A549 (cell line): ENCODE measurements around the gene SMC6. TPM values are rescaled to one million over a fixed set of nuclear protein-coding genes. Genes with fewer than 3 reads are reported as not detected.
A peak's percentile ranks its signal among the peaks of the same experiment; 100 is the strongest.

Experiments
- ATAC-seq, 2 experiments: fragments of 200-7000 bp in 1 of 2; fragments of >200 bp in 1 of 2; cut with Nextera tagmentation in 1 of 2; cut with Tn5 transposase in 1 of 2; 3 replicates each; pipeline versions ENCODE4 v1.8.0 to v1.9.1; 2018 to 2020; ENCODE audit warnings: mild to moderate bottlenecking in 1 of 2, moderate library complexity in 1 of 2
- CTCF ChIA-PET: fragments of 300-600 bp; sonication (Branson Sonifier 250); formaldehyde crosslinking; extraction: SDS; loops from one replicate; lab custom pipeline; 2021; ENCODE audit warnings: antibody characterized with exemption, inconsistent platforms; lab: Yijun Ruan, JAX
- POLR2A ChIA-PET: fragments of 350-600 bp; formaldehyde crosslinking; extraction: SDS; loops from one replicate; lab custom pipeline; 2021; ENCODE audit warnings: antibody characterized with exemption, inconsistent platforms; lab: Yijun Ruan, JAX
- DNase-seq, 2 experiments: peaks; one replicate each; pipeline versions ENCODE4 v3.0.0 to v3.0.0-alpha.2; 2011 to 2016; ENCODE audit warnings: low read depth in 1 of 2, low spot score in 1 of 2
- FAIRE-seq: peaks from 2 replicates; lab custom pipeline; 2011; peaks lifted over from hg19 to GRCh38; lab: Jason Lieb, UNC
- H3K27ac ChIP-seq, 2 experiments: fragments of >200 bp; sonication (Bioruptor Twin); formaldehyde crosslinking; 3 replicates each; pipeline ENCODE4 v1.5.1; 2016 to 2017
- H3K4me1 ChIP-seq: fragments of >200 bp; sonication (Bioruptor Twin); formaldehyde crosslinking; 3 replicates; pipeline ENCODE4 v1.6.1; 2016
- H3K4me2 ChIP-seq: fragments of >200 bp; sonication (Bioruptor Twin); formaldehyde crosslinking; 3 replicates; pipeline ENCODE4 v1.6.1; 2016
- H3K4me3 ChIP-seq: fragments of >200 bp; sonication (Bioruptor Twin); formaldehyde crosslinking; 3 replicates; pipeline ENCODE4 v1.5.1; 2016
- H3K9me3 ChIP-seq: fragments of >200 bp; sonication (Bioruptor Twin); formaldehyde crosslinking; 3 replicates; pipeline ENCODE4 v1.6.1; 2016
- BHLHE40 ChIP-seq: IDR thresholded peaks from 2 replicates; pipeline ENCODE4 v1.6.1; 2012; ENCODE audit warnings: low read depth, low read length, inconsistent platforms
- CEBPB ChIP-seq, 2 experiments: fragments of >200 bp in 1 of 2; sonication (Bioruptor Twin) in 1 of 2; formaldehyde crosslinking in 1 of 2; IDR thresholded peaks; 2 replicates each; pipeline ENCODE4 v1.6.1; 2012 to 2016
- EP300 ChIP-seq, 2 experiments: fragments of >200 bp; sonication (Bioruptor Twin); formaldehyde crosslinking; IDR thresholded peaks; 2 replicates in 1 of 2; 3 replicates in 1 of 2; pipeline ENCODE4 v1.6.1; 2016 to 2017
- ESRRA ChIP-seq: fragments of 150-350 bp; IDR thresholded peaks from 2 replicates; pipeline ENCODE4 v1.6.1; 2014; ENCODE audit warnings: mild to moderate bottlenecking, low read length, borderline replicate concordance
- GATA3 ChIP-seq: IDR thresholded peaks from 2 replicates; pipeline ENCODE4 v1.6.1; 2012; ENCODE audit warnings: borderline replicate concordance
- HEYL ChIP-seq: fragments of 250-450 bp; sonication (Bioruptor Pico); IDR thresholded peaks from 2 replicates; pipeline ENCODE4 v1.8.0; 2021; ENCODE audit warnings: mild to moderate bottlenecking, moderate library complexity
- HOXB5 ChIP-seq: fragments of 250-450 bp; sonication (Bioruptor Pico); IDR thresholded peaks from 2 replicates; pipeline ENCODE4 v1.5.0; 2020; ENCODE audit warnings: mild to moderate bottlenecking, moderate library complexity
- JUNB ChIP-seq: fragments of >200 bp; sonication (Bioruptor Twin); formaldehyde crosslinking; IDR thresholded peaks from 2 replicates; pipeline ENCODE4 v1.6.1; 2016
- MYC ChIP-seq: IDR thresholded peaks from 2 replicates; pipeline ENCODE4 v1.6.1; 2012; ENCODE audit warnings: mild to moderate bottlenecking, inconsistent platforms, low read length, improper control_type of control experiment, borderline replicate concordance
- NFE2L2 ChIP-seq: fragments of 150-350 bp; conservative IDR thresholded peaks from 2 replicates; pipeline ENCODE4 v1.6.1; 2014; ENCODE audit warnings: low read length
- NPAS2 ChIP-seq: fragments of 250-450 bp; sonication (Bioruptor Pico); IDR thresholded peaks from 2 replicates; pipeline ENCODE4 v1.8.0; 2022; ENCODE audit warnings: mild to moderate bottlenecking, moderate library complexity, borderline replicate concordance
- POLR2A ChIP-seq: IDR thresholded peaks from 2 replicates; pipeline ENCODE4 v1.6.1; 2012; ENCODE audit warnings: mild to moderate bottlenecking, low read length
- RAD21 ChIP-seq, 2 experiments: fragments of >200 bp in 1 of 2; sonication (Bioruptor Twin) in 1 of 2; formaldehyde crosslinking in 1 of 2; IDR thresholded peaks in 1 of 2; conservative IDR thresholded peaks in 1 of 2; 2 replicates in 1 of 2; 3 replicates in 1 of 2; pipeline ENCODE4 v1.6.1; 2012 to 2018; ENCODE audit warnings: inconsistent platforms in 1 of 2
- RARB ChIP-seq: fragments of 250-450 bp; sonication (Bioruptor Pico); IDR thresholded peaks from 2 replicates; pipeline ENCODE4 v1.8.0; 2021; ENCODE audit warnings: mild to moderate bottlenecking, moderate library complexity
- RFX5 ChIP-seq: fragments of 450-650 bp; IDR thresholded peaks from 2 replicates; pipeline ENCODE4 v1.7.1; 2014; ENCODE audit warnings: antibody characterized with exemption, mild to moderate bottlenecking, moderate library complexity
- SREBF2 ChIP-seq: fragments of 450-650 bp; IDR thresholded peaks from 2 replicates; pipeline ENCODE4 v1.6.1; 2014; ENCODE audit warnings: mild to moderate bottlenecking, moderate library complexity
- ZC3H11A ChIP-seq: fragments of 450-650 bp; IDR thresholded peaks from 2 replicates; pipeline ENCODE4 v1.6.1; 2014; ENCODE audit warnings: antibody characterized with exemption, mild to moderate bottlenecking
- ZFP36 ChIP-seq: fragments of 450-650 bp; IDR thresholded peaks from 2 replicates; pipeline ENCODE4 v1.6.1; 2014; ENCODE audit warnings: borderline replicate concordance; ENCODE audit not compliant: partially characterized antibody
- ZNF302 ChIP-seq: fragments of 250-450 bp; sonication (Bioruptor Pico); IDR thresholded peaks from 2 replicates; pipeline ENCODE4 v1.9.0; 2021; ENCODE audit warnings: inconsistent platforms, mild to moderate bottlenecking, moderate library complexity
- WGBS: methylation state at CpG from one replicate; pipeline ENCODE4 v1.1.6; 2017; ENCODE audit errors: missing lambda C conversion rate; 5-methylcytosine and 5-hydroxymethylcytosine counted together
- polyA plus RNA-seq, 4 experiments: library from polyadenylated mRNA; depleted of rRNA in 3 of 4; stranded (reverse); fragments of >200 nt; fragmentation: RNase III in 1 of 4; extraction: RNeasy Plus Mini Kit Qiagen cat#74134 plus additional on column Dnase treatment in 1 of 4; gene quantifications; 2 replicates in 3 of 4; 3 replicates in 1 of 4; pipeline ENCODE4 v1.2.3, GENCODE V29; 2011 to 2017
- TF ChIP-seq, protein P1 (sequence below): IDR thresholded peaks from 2 replicates; pipeline ENCODE4 v1.6.1; 2012
- TF ChIP-seq, protein P2 (sequence below): IDR thresholded peaks from 2 replicates; pipeline ENCODE4 v1.6.1; 2012
- TF ChIP-seq, protein P3 (sequence below): fragments of 150-350 bp; IDR thresholded peaks from 2 replicates; pipeline ENCODE4 v1.6.1; 2014; ENCODE audit warnings: low read depth, mild to moderate bottlenecking, low read length

SMC6 gene
- polyA plus RNA-seq, 2 of the 4 experiments (the other 2 are of a cell fraction), result 29.9 to 51.6 TPM

DNA sequence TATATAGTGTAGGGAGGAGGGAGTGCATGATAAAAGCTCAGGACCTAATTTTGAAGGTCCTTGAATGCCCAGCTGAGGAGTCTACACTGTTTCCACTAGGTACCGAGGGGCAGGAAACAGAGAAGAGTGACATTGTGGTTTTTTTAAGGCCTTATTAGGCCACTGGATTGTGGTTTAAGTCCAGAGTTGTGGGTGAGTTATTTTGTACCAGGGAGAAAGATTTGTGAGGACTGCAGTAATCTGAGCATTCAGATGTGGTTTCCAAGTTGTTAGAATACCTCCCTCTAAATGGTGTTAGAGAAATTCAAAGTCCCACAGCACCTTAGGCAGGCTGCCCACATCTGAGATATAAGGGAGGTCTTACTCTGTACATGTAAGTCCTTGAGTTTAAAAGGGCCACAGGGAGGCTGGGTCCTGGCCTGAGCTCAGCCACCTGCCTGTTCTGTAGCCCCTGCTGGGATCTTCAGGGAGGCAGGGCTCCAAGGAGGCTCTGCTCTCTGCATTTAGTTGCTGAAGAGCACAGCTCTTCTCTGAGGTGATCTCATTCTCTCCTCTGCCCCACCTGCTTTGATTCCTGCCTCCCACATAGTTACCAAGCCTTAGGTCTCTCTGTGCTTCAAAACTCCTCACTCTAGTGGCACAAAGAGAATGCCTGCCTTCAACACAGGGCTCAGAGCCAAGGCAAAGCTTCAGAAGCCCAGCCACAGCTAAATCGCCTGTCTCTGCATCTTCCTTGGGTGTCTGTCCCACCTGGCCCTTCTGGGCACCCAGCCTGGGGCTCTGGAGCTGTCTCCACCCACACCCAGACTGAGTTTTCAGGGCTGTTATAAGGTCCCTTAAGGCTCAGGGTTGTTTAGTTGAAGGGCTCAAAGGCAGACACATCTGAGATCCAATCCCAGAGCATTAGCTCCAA is 125.0 kb downstream of the SMC6 start:
- Histone ChIP-seq H3K27ac (no peak overlapping the region), H3K4me2 (no peak overlapping the region), H3K4me1 (no peaks in the 10 kb centered on the region), H3K9me3 (peaks cover 6% of the 10 kb centered on the region; the same call in 1 of the 3 replicates), H3K4me3 (no peak overlapping the region)
- TF ChIP-seq EP300 (IDR thresholded peaks at IDR 0.05) (no peak), SREBF2 (no peak), HEYL (CRISPR knock-in tag) (no peak), MYC (no peak), RARB (CRISPR knock-in tag) (no peak), BHLHE40 (no peak), ZNF302 (no peak)
- ChIA-PET CTCF (interaction anchor here (0.6 to 1.8 kb wide), 5 partner anchors 10 to 1385 kb away, joined by 3 to 6 read pairs (median 3); no protein-coding TSS in a partner anchor), POLR2A (no interaction called here)
- peak in 1 of 2 experiments; percentile 36; a peak in 2 of 6 replicates for ATAC-seq
- DNase-seq, result no peak
- FAIRE-seq, result no peak
- WGBS, result 20% methylated on average over 2 of the region's 2 CpGs

DNA sequence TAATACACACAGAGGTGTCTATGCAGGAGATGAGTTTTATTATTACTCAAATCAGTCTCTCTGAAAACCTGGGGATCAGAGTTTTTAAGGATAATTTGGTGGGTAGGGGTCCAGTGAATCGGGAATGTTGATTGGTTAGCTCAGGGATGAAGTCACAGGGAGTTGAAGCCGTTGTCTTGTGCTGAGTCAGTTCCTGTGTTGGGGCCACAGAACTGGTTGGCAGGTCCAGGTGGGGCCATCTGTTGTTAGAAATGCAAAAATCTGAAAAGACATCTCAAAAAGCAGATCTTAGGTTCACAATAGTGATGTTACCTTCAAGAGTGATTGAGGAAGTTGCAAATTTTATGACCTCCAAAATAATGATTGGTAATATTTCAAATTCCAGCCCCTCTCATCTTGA is 126.2 kb downstream of the SMC6 start:
- Histone ChIP-seq H3K9me3 (peaks cover 6% of the 10 kb centered on the region; the same call in 1 of the 3 replicates), H3K27ac (no peak overlapping the region), H3K4me3 (no peak overlapping the region), H3K4me1 (no peaks in the 10 kb centered on the region), H3K4me2 (no peak overlapping the region)
- FAIRE-seq (no peak), ATAC-seq (no peak), DNase-seq (no peak)
- POLR2A ChIA-PET, result no interaction called here
- CTCF ChIA-PET, result interaction anchor here (0.5 to 1.8 kb wide), 4 partner anchors 8 to 855 kb away, joined by 3 to 6 read pairs (median 4); no protein-coding TSS in a partner anchor
- WGBS, result 10% methylated on average over 2 of the region's 2 CpGs
- TF ChIP-seq RFX5, result no peak

DNA sequence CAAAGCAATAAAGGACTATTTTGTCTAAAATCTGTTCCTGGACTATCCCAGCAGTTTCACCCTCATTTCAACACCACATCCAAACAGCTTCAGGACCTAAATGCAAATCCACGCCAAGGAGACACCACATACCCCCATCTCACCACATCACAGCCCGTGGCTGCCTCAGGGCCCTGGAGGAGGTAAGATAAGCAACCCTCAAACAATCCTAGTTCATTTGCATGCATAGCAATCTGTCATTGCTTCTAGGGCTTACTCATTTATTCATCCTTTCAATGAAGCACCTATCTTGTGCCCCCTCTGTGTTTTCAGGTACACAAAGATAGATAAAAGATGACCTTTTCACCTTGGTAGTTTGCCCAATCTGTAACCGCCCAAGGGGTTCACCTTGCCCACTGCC is 126.6 kb downstream of the SMC6 start:
- no peak for FAIRE-seq
- TF ChIP-seq NPAS2 (no peak), JUNB (no peak), HEYL (CRISPR knock-in tag) (no peak), POLR2A (no peak), EP300 (IDR thresholded peaks at IDR 0.05) (no peak), GATA3 (no peak), ESRRA (no peak), HOXB5 (CRISPR knock-in tag) (no peak), RAD21 (conservative IDR thresholded peaks at IDR 0.05 in 1 of 2, IDR thresholded peaks at IDR 0.05 in 1 of 2) (no peak), CEBPB (IDR thresholded peaks at IDR 0.05) (no peak), ZFP36 (no peak), ZNF302 (no peak), NFE2L2 (no peak), ZC3H11A (no peak)
- TF ChIP-seq, protein P1, sequence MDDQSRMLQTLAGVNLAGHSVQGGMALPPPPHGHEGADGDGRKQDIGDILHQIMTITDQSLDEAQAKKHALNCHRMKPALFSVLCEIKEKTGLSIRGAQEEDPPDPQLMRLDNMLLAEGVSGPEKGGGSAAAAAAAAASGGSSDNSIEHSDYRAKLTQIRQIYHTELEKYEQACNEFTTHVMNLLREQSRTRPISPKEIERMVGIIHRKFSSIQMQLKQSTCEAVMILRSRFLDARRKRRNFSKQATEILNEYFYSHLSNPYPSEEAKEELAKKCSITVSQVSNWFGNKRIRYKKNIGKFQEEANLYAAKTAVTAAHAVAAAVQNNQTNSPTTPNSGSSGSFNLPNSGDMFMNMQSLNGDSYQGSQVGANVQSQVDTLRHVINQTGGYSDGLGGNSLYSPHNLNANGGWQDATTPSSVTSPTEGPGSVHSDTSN, result no peak
- TF ChIP-seq, protein P2, sequence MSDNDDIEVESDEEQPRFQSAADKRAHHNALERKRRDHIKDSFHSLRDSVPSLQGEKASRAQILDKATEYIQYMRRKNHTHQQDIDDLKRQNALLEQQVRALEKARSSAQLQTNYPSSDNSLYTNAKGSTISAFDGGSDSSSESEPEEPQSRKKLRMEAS, result no peak
- TF ChIP-seq, protein P3, sequence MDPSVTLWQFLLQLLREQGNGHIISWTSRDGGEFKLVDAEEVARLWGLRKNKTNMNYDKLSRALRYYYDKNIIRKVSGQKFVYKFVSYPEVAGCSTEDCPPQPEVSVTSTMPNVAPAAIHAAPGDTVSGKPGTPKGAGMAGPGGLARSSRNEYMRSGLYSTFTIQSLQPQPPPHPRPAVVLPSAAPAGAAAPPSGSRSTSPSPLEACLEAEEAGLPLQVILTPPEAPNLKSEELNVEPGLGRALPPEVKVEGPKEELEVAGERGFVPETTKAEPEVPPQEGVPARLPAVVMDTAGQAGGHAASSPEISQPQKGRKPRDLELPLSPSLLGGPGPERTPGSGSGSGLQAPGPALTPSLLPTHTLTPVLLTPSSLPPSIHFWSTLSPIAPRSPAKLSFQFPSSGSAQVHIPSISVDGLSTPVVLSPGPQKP, result no peak
- Histone ChIP-seq H3K27ac (no peak overlapping the region), H3K4me3 (no peak overlapping the region), H3K9me3 (peaks cover 6% of the 10 kb centered on the region; the same call in 1 of the 3 replicates), H3K4me2 (no peak overlapping the region), H3K4me1 (no peaks in the 10 kb centered on the region)
- POLR2A ChIA-PET, result no interaction called here
- WGBS, result 38% methylated on average over 3 of the region's 3 CpGs
- ATAC-seq, result no peak
- CTCF ChIA-PET, result interaction anchor here (0.5 kb wide), 1 partner anchor 854 kb away, joined by 3 read pairs; no protein-coding TSS in a partner anchor
- DNase-seq, result no peak
